IPS-15b (cell line): ENCODE measurements around the gene TLN1.

Source experiments
- H3K27me3 ChIP-seq: one replicate; pipeline ENCODE4 v1.6.1; 2013; ENCODE audit warnings: low read length; ENCODE audit not compliant: control insufficient read depth, insufficient read depth
- H3K36me3 ChIP-seq: one replicate; pipeline ENCODE4 v1.6.1; 2013; ENCODE audit warnings: low read length; ENCODE audit not compliant: control insufficient read depth, insufficient read depth
- H3K4me1 ChIP-seq: one replicate; pipeline ENCODE4 v1.6.1; 2013; ENCODE audit warnings: mild to moderate bottlenecking, low read length; ENCODE audit not compliant: control insufficient read depth, insufficient read depth
- H3K4me3 ChIP-seq: one replicate; pipeline ENCODE4 v1.5.1; 2013; ENCODE audit warnings: low read depth, low read length
- H3K9ac ChIP-seq: one replicate; pipeline ENCODE4 v1.6.1; 2013; ENCODE audit warnings: low read depth, mild to moderate bottlenecking, low read length
- H3K9me3 ChIP-seq: one replicate; pipeline ENCODE4 v1.6.1; 2013; ENCODE audit warnings: mild to moderate bottlenecking, low read length; ENCODE audit not compliant: control insufficient read depth, insufficient read depth

The TLN1 gene

GRCh38 chr9:35727676-35728040 is 4.3 kb downstream of the TLN1 start:
- peak overlapping the region; percentile 27 for H3K9ac ChIP-seq
- H3K36me3 ChIP-seq: peaks cover 22% of the 10 kb centered on the region
- H3K4me3 ChIP-seq: peak overlapping the region; percentile 52
- no peaks in the 10 kb centered on the region for H3K9me3 ChIP-seq
- H3K4me1 ChIP-seq: peaks cover 34% of the 10 kb centered on the region
- no peaks in the 10 kb centered on the region for H3K27me3 ChIP-seq

DNA sequence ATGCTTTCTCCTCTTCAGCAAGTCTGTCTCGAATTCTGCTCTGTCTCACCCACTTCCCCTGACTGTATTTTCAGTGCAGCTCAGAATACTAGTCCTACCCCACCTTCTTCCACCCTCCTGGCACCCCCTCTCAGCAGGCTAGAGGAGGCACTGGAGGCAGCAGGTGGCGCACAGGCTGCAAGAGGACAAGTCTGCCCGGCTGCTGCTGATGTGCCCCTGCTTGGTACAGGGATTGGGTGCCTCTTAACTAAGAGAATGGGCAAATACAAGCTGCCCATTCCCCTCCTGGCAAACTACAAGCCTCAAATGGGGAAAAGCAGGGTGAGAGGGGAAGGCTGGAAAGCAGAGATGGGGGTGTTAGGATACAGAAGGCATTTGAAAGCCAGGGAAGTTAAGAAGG is 5.1 kb downstream of the TLN1 start:
- Histone ChIP-seq H3K4me3 (no peak overlapping the region), H3K4me1 (peaks cover 34% of the 10 kb centered on the region), H3K27me3 (no peaks in the 10 kb centered on the region), H3K36me3 (peaks cover 29% of the 10 kb centered on the region), H3K9me3 (no peaks in the 10 kb centered on the region), H3K9ac (no peak overlapping the region)

DNA sequence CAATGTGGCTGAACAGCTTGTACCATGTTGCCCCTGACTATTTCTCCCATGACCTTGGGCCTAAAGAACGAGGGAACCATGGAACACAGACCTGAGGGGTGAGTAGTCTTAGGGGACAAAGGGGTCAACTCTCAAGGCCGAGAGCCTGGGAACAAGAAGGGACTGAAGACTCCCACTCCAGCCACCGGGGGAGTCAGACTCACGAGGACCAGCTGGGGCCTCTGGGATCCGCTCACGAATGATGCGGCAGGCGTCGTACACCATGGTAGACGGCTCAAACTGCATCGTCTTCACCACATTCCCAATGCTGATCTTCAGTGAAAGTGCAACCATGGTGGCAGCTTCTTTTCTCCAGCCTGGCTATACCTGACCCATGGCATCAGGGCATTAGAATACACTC is 6.6 kb downstream of the TLN1 start:
- Histone ChIP-seq H3K36me3 (peaks cover 42% of the 10 kb centered on the region), H3K27me3 (no peaks in the 10 kb centered on the region), H3K9ac (no peak overlapping the region), H3K4me3 (no peak overlapping the region), H3K9me3 (no peaks in the 10 kb centered on the region), H3K4me1 (peaks cover 31% of the 10 kb centered on the region)

DNA sequence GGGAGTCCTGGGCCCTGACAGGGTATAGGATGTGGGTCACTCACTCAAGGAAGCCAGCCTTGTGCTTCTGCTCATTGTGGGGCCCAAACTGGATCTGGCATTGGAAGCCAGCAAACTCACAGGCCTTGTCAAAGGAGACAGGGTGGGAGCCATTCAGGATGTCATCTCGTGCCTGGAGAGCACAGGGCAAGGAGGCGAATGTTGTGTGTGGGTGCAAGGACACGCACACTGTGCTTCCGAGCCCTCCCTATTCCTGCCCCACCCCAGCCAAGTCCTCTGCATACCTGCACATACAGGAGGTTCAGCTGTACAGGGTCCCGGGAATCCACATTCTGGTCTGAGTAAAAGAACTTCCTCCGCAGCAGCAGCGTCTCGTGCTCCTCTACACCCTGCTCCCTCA is 8.1 kb downstream of the TLN1 start:
- Histone ChIP-seq H3K4me3 (no peak overlapping the region), H3K36me3 (peaks cover 56% of the 10 kb centered on the region), H3K9me3 (no peaks in the 10 kb centered on the region), H3K9ac (no peak overlapping the region), H3K4me1 (peaks cover 21% of the 10 kb centered on the region), H3K27me3 (no peaks in the 10 kb centered on the region)

DNA sequence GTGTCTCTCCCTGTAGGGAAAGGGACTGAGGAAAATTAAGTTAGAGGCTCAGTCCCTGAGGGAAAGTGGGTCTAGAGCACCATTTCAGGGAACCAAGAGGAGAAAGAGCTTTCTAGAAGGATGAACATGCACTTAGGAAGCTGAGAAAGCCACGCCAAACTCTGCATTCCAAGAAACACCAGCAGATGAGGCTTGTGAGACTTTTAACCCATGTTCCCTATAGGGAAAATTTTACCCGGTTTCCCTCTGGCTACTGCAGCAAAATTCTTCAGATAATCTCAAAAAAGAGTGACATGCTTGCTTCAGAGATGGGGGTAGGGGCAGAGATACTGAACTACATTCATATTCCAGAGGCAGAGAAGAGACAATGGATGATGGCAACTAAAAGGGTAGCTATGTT is 8.6 kb downstream of the TLN1 start:
- peaks cover 16% of the 10 kb centered on the region for H3K4me1 ChIP-seq

GRCh38 chr9:35719546-35719945 is 12.4 kb downstream of the TLN1 start:
- Histone ChIP-seq H3K27me3 (no peaks in the 10 kb centered on the region), H3K4me3 (no peak overlapping the region), H3K9ac (no peak overlapping the region), H3K9me3 (no peaks in the 10 kb centered on the region), H3K36me3 (peaks cover 79% of the 10 kb centered on the region), H3K4me1 (no peaks in the 10 kb centered on the region)

More for the DNA sequence above, 8.6 kb downstream of the TLN1 start:
- H3K27me3 ChIP-seq: no peaks in the 10 kb centered on the region
- peaks cover 61% of the 10 kb centered on the region for H3K36me3 ChIP-seq
- no peak overlapping the region for H3K9ac ChIP-seq
- H3K4me3 ChIP-seq: no peak overlapping the region
- no peaks in the 10 kb centered on the region for H3K9me3 ChIP-seq

- H3K9me3 ChIP-seq: no peaks in the 10 kb centered on the region
- H3K9ac ChIP-seq: no peak overlapping the region
- H3K36me3 ChIP-seq: peaks cover 79% of the 10 kb centered on the region
- H3K4me3 ChIP-seq: no peak overlapping the region
- H3K27me3 ChIP-seq: no peaks in the 10 kb centered on the region
- H3K4me1 ChIP-seq: no peaks in the 10 kb centered on the region
These were observed 13.1 kb downstream of the TLN1 start for GRCh38 chr9:35718721-35719511.

DNA sequence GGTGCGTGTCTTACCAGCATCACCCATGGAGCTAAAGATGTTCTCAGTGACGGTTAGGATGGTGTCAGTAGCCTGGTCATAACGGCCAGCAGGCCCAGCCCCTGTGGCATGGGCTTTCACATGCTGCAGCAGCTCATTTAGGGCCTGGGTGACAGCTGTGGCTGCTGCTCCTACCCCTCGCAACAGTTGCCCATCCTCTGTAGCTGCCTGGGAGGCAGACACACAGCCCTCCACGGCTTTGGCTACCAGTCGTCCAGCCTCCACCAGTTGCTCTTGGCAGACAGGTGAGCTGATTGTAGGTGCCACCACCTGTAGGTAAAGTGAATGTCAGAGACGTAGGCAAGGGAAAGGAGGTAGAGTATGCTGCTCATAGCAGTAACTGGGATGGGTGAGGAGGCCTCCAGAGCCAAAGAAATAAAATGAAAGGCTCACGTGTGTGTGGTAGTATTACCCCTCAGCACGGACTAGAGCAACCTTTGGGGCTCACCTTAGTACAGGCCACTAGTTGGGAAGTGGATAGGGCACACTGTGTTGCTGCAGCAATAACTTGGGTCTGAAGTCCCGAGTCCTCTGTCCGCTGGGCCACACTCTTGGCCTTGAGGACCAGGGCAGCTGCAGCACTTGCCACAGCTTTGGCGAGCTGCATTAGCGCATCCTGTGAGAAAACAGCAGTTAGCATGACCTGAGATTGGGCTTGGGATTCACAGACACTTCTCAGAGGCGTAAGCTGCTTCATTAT is 14.7 kb downstream of the TLN1 start:
- no peak overlapping the region for H3K9ac ChIP-seq
- H3K27me3 ChIP-seq: no peaks in the 10 kb centered on the region
- H3K36me3 ChIP-seq: peaks cover 81% of the 10 kb centered on the region
- no peak overlapping the region for H3K4me3 ChIP-seq
- H3K4me1 ChIP-seq: no peaks in the 10 kb centered on the region
- H3K9me3 ChIP-seq: no peaks in the 10 kb centered on the region

DNA sequence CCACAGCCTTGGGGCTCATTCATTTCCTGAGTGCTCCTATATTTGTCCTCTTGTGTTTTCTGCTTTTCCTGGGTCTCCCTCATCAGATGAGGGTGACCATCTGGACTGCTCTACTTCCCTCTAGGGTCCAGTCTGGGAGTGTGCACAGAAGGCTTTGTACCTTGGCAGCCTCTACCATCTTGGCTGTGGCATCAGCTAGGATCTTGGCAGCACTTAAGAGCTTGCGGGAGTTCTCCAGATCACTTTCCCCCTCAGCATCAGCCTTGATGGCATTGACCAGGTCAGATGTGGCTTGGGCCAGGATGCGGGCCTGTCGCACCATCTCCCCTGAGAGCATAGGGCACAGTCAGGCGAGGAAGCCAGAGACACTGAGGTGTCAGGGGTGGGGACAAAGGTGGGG is 15.8 kb downstream of the TLN1 start:
- Histone ChIP-seq H3K4me3 (no peak overlapping the region), H3K36me3 (peaks cover 77% of the 10 kb centered on the region), H3K9ac (no peak overlapping the region), H3K4me1 (no peaks in the 10 kb centered on the region), H3K27me3 (no peaks in the 10 kb centered on the region), H3K9me3 (no peaks in the 10 kb centered on the region)

DNA sequence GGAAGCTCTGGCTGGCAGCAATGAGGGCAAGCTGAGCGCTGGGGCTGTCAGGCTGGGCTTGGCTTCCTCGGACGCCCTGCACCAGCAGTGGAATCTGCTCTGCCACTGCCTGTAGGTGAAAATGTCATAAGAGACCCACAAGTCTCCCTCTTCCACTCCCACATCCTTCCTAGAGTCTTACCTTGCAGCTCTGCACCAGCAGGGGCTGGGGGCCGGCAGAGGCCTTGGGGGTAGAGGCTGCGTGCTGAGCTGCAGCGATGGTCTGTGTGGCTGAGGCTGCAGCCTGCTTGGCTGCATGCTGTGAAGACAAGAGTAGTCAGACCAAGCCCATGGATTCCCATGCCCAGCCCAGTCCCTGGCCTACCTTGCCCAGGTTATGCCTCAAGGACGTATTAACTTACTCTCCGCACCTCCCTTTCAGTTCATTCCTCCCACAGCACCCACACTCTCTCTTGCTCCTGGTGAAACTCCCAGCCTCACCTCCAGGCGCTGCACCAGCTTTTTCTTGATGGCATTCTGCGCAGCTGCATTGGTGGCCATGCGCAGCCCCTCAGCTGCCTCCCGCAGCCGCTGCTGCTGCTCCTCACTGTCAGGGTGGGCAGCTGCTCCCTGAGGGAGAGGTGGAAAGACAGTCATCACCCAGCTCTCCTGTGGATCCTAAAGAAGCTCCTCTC is 17.3 kb downstream of the TLN1 start:
- H3K9me3 ChIP-seq: no peaks in the 10 kb centered on the region
- no peaks in the 10 kb centered on the region for H3K4me1 ChIP-seq
- no peak overlapping the region for H3K4me3 ChIP-seq
- peaks cover 76% of the 10 kb centered on the region for H3K36me3 ChIP-seq
- no peaks in the 10 kb centered on the region for H3K27me3 ChIP-seq
- no peak overlapping the region for H3K9ac ChIP-seq

GRCh38 chr9:35714123-35714522 is 17.9 kb downstream of the TLN1 start:
- no peak overlapping the region for H3K4me3 ChIP-seq
- H3K36me3 ChIP-seq: peaks cover 70% of the 10 kb centered on the region
- H3K9ac ChIP-seq: no peak overlapping the region
- no peaks in the 10 kb centered on the region for H3K27me3 ChIP-seq
- H3K4me1 ChIP-seq: no peaks in the 10 kb centered on the region
- H3K9me3 ChIP-seq: no peaks in the 10 kb centered on the region

- no peaks in the 10 kb centered on the region for H3K4me1 ChIP-seq
- H3K9me3 ChIP-seq: no peaks in the 10 kb centered on the region
- no peaks in the 10 kb centered on the region for H3K27me3 ChIP-seq
- peaks cover 64% of the 10 kb centered on the region for H3K36me3 ChIP-seq
- H3K4me3 ChIP-seq: no peak overlapping the region
- H3K9ac ChIP-seq: no peak overlapping the region
These were observed 18.4 kb downstream of the TLN1 start for GRCh38 chr9:35713578-35713977.
